ENCODE results near the gene CSNK2A1.

GRCh38 chr20:433300-433975, 110.2 kb downstream of the CSNK2A1 start:
- TF ChIP-seq, protein P1, sequence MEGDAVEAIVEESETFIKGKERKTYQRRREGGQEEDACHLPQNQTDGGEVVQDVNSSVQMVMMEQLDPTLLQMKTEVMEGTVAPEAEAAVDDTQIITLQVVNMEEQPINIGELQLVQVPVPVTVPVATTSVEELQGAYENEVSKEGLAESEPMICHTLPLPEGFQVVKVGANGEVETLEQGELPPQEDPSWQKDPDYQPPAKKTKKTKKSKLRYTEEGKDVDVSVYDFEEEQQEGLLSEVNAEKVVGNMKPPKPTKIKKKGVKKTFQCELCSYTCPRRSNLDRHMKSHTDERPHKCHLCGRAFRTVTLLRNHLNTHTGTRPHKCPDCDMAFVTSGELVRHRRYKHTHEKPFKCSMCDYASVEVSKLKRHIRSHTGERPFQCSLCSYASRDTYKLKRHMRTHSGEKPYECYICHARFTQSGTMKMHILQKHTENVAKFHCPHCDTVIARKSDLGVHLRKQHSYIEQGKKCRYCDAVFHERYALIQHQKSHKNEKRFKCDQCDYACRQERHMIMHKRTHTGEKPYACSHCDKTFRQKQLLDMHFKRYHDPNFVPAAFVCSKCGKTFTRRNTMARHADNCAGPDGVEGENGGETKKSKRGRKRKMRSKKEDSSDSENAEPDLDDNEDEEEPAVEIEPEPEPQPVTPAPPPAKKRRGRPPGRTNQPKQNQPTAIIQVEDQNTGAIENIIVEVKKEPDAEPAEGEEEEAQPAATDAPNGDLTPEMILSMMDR (IDR thresholded peaks at IDR 0.05), result no peak
- TF ChIP-seq POLR2A (IDR thresholded peaks at IDR 0.05), result no peak
